Liver (tissue), 3 donors: ENCODE data around the gene DAPP1.

Experiments
- CTCF ChIP-seq: fragments of 150-350 bp; IDR thresholded peaks from 2 replicates; pipeline ENCODE4 v1.5.1; 2017; ENCODE audit warnings: improper control_type of control experiment, low read depth, low read length; ENCODE audit not compliant: missing input control
- EGR1 ChIP-seq, 2 donors: IDR thresholded peaks; 2 replicates each; pipeline ENCODE4 v1.6.1; 2016 to 2018; ENCODE audit warnings: antibody characterized with exemption in 2 of 2, low read depth in 2 of 2
- donor health status: healthy.
- donor health status: healthy.

- TF ChIP-seq EGR1 (IDR thresholded peaks at IDR 0.05; ENCODE audit: low read depth in 2 of 2) (no peak), CTCF (no peak)
These were observed 10.1 kb upstream of the DAPP1 start for GRCh38 chr4:99806545-99806944.
